Transverse colon (tissue), 3 donors: ENCODE results near the gene AMFR.

Source experiments
- CTCF ChIP-seq, 5 experiments: fragments of 200-600 bp in 3 of 5; fragments of 450-650 bp in 2 of 5; sonication (generic) in 3 of 5; IDR thresholded peaks; 1 replicate in 2 of 5; 2 replicates in 3 of 5; pipeline ENCODE4 v1.5.1; 2016 to 2017; ENCODE audit warnings: antibody characterized with exemption in 5 of 5, inconsistent platforms in 3 of 5, mild to moderate bottlenecking in 2 of 5, moderate library complexity in 1 of 5
- POLR2A ChIP-seq: fragments of 450-650 bp; IDR thresholded peaks from one replicate; pipeline ENCODE4 v1.6.1; 2016; ENCODE audit warnings: antibody characterized with exemption, mild to moderate bottlenecking, moderate library complexity

DNA sequence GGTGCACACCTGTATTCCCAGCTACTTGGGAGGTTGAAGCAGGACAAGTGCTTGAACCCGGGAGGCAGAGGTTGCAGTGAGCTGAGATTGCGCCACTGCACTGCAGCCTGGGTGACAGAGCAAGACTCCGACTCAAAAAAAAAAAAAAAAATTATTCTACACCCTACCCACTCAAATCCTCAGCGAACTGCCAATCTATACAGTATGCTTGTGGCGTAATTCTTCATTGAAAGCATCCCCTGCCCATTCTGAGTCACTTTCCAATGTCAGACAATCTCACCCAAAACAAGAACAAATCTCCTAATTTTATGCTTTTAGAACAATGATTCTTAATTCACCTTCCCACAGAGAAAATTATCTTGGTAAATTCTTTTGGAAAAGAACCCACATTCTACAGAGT lies 12.0 kb downstream of the AMFR start:
- TF ChIP-seq CTCF (IDR thresholded peaks at IDR 0.05) (no peak), POLR2A (no peak)
